HepG2 (cell line): ENCODE data around the gene CREBZF. TPM values are rescaled to one million over a fixed set of nuclear protein-coding genes. Genes with fewer than 3 reads are reported as not detected.
A peak's percentile ranks its signal among the peaks of the same experiment; 100 is the strongest.

ENCODE experiments used
- ATAC-seq: fragments of 200-7000 bp; cut with Tn5 transposase; 3 replicates; pipeline ENCODE4 v1.9.1; 2020; ENCODE audit warnings: mild to moderate bottlenecking, moderate library complexity
- BruUV-seq: library from RNA; stranded (reverse); fragments of 400-500 nt; replicated peaks from 2 replicates; lab custom pipeline; 2021; lab: Mats Ljungman, UMichigan
- CTCF ChIA-PET: fragments of 300-600 bp; formaldehyde crosslinking; extraction: SDS; loops from one replicate; lab custom pipeline; 2021; ENCODE audit warnings: low total read pairs, inconsistent platforms, low intra/inter-chr PET ratio; lab: Yijun Ruan, JAX
- POLR2A ChIA-PET: fragments of 350-600 bp; sonication (Branson Sonifier 250); formaldehyde crosslinking; loops from one replicate; lab custom pipeline; 2020; ENCODE audit warnings: antibody characterized with exemption, inconsistent platforms; lab: Yijun Ruan, JAX
- DNase-seq: peaks from one replicate; pipeline ENCODE4 v3.0.0-alpha.2; 2015; ENCODE audit warnings: low spot score
- FAIRE-seq: peaks from 3 replicates; lab custom pipeline; 2011; peaks lifted over from hg19 to GRCh38; lab: Jason Lieb, UNC
- H2AFZ ChIP-seq: one replicate; pipeline ENCODE4 v1.6.1; 2011; ENCODE audit warnings: low read length, inconsistent platforms
- H3K27ac ChIP-seq: fragments of 300-600 bp; 3 replicates; pipeline ENCODE4 v1.8.0; 2011; ENCODE audit warnings: mixed run types, mild to moderate bottlenecking, mixed read lengths, low read length, inconsistent platforms; ENCODE audit not compliant: insufficient read depth; ENCODE audit errors: extremely low read length
- H3K27me3 ChIP-seq, 2 experiments: fragments of 200-600 bp in 1 of 2; 2 replicates in 1 of 2; 3 replicates in 1 of 2; pipeline versions ENCODE4 v1.6.0 to v1.8.0; 2011; ENCODE audit warnings: low read length in 2 of 2, mild to moderate bottlenecking in 2 of 2, moderate library complexity in 2 of 2, inconsistent platforms in 1 of 2; ENCODE audit not compliant: insufficient read depth in 2 of 2, control insufficient read depth in 1 of 2
- H3K36me3 ChIP-seq, 2 experiments: fragments of 200-600 bp in 1 of 2; replicated peaks in 1 of 2; 2 replicates in 1 of 2; 3 replicates in 1 of 2; pipeline versions ENCODE4 v1.5.1 to v1.8.0; 2011; ENCODE audit warnings: low read length in 2 of 2, inconsistent platforms in 1 of 2; ENCODE audit not compliant: insufficient read depth in 2 of 2, control insufficient read depth in 1 of 2
- H3K4me1 ChIP-seq: 2 replicates; pipeline ENCODE4 v1.5.1; 2012; ENCODE audit warnings: low read length, inconsistent platforms; ENCODE audit not compliant: insufficient read depth
- H3K4me2 ChIP-seq: 2 replicates; pipeline ENCODE4 v1.6.0; 2011; ENCODE audit warnings: low read depth, low read length, inconsistent platforms
- H3K4me3 ChIP-seq, 3 experiments: fragments of 200-600 bp in 1 of 3; sonication (generic), shearing (Covaris generic) in 1 of 3; replicated peaks in 1 of 3; 2 replicates each; pipeline ENCODE4 v1.5.1; 2011 to 2016; ENCODE audit warnings: low read length in 3 of 3, inconsistent platforms in 2 of 3, low read depth in 2 of 3, mild to moderate bottlenecking in 2 of 3, control low read depth in 1 of 3, mixed read lengths in 1 of 3; ENCODE audit not compliant: insufficient read depth in 1 of 3
- H3K79me2 ChIP-seq: one replicate; pipeline ENCODE4 v1.6.1; 2011; ENCODE audit warnings: low read length, inconsistent platforms; ENCODE audit not compliant: insufficient read depth
- H3K9ac ChIP-seq: 2 replicates; pipeline ENCODE4 v1.6.0; 2011; ENCODE audit warnings: mild to moderate bottlenecking, low read depth, low read length, inconsistent platforms; ENCODE audit not compliant: insufficient read depth
- H3K9me3 ChIP-seq: 2 replicates; pipeline ENCODE4 v1.5.1; 2012; ENCODE audit warnings: mild to moderate bottlenecking, low read length
- H4K20me1 ChIP-seq: 2 replicates; pipeline ENCODE4 v1.6.0; 2011; ENCODE audit warnings: inconsistent platforms, mild to moderate bottlenecking, low read length, moderate library complexity; ENCODE audit not compliant: insufficient read depth
- CEBPB ChIP-seq: IDR thresholded peaks from 2 replicates; pipeline ENCODE4 v1.6.1; 2011; ENCODE audit warnings: low read depth, low read length, improper control_type of control experiment, borderline replicate concordance
- CTCF ChIP-seq: sonication (generic); formaldehyde crosslinking; IDR thresholded peaks from 2 replicates; pipeline ENCODE4 v1.5.0; 2020; ENCODE audit warnings: mild to moderate bottlenecking, missing genetic modification reagents, moderate library complexity
- GATAD2A ChIP-seq: IDR thresholded peaks from 2 replicates; pipeline ENCODE4 v1.6.1; 2016
- KDM5B ChIP-seq: sonication (generic); formaldehyde crosslinking; IDR thresholded peaks from 2 replicates; pipeline ENCODE4 v1.4.0; 2020; ENCODE audit warnings: missing genetic modification reagents, mild to moderate bottlenecking, borderline replicate concordance
- MAZ ChIP-seq, 2 experiments: sonication (generic) in 1 of 2; formaldehyde crosslinking in 1 of 2; IDR thresholded peaks; 2 replicates each; pipeline versions ENCODE4 v1.5.0 to v1.6.1; 2012 to 2020; ENCODE audit warnings: low read depth in 2 of 2, mild to moderate bottlenecking in 2 of 2, borderline replicate concordance in 1 of 2, improper control_type of control experiment in 1 of 2, low read length in 1 of 2, missing genetic modification reagents in 1 of 2, moderate library complexity in 1 of 2
- NFYC ChIP-seq: IDR thresholded peaks from 2 replicates; pipeline ENCODE4 v1.6.1; 2016; ENCODE audit warnings: missing genetic modification reagents, missing compliant biosample characterization
- RFX3 ChIP-seq: IDR thresholded peaks from 2 replicates; pipeline ENCODE4 v1.6.1; 2016; ENCODE audit warnings: missing biosample characterization, missing genetic modification reagents
- SRF ChIP-seq: IDR thresholded peaks from 2 replicates; pipeline ENCODE4 v1.6.1; 2011; ENCODE audit warnings: mild to moderate bottlenecking, low read depth, low read length, moderate library complexity
- ZBTB38 ChIP-seq: sonication (generic); formaldehyde crosslinking; IDR thresholded peaks from 2 replicates; pipeline ENCODE4 v1.5.1; 2020; ENCODE audit warnings: mild to moderate bottlenecking, missing genetic modification reagents
- ZHX1 ChIP-seq: sonication (generic); formaldehyde crosslinking; IDR thresholded peaks from 2 replicates; pipeline ENCODE4 v1.8.1; 2022; ENCODE audit warnings: low read depth, mild to moderate bottlenecking, missing genetic modification reagents
- ZNF775 ChIP-seq: sonication (generic); formaldehyde crosslinking; IDR thresholded peaks from 2 replicates; pipeline ENCODE4 v1.4.0; 2020; ENCODE audit warnings: missing genetic modification reagents, mild to moderate bottlenecking, moderate library complexity, borderline replicate concordance
- WGBS: methylation state at CpG from one replicate; pipeline ENCODE4 v1.1.6; 2017; ENCODE audit warnings: low lambda C conversion rate; 5-methylcytosine and 5-hydroxymethylcytosine counted together
- in situ Hi-C: cut with HindIII; loops from 2 replicates; pipeline ENCODE4 v1.10.0; 2017; ENCODE audit warnings: low pct_unique_long_range_greater_than_20kb; ENCODE audit not compliant: extremely low pct_ligation_motif_present
- intact Hi-C: fragments of 100-400 bp; cut with micrococcal nuclease; formaldehyde crosslinking; loops from one replicate; pipeline ENCODE4 v1.10.0; 2022; ENCODE audit not compliant: unreplicated experiment
- polyA plus RNA-seq, 8 experiments: library from polyadenylated mRNA; depleted of rRNA in 3 of 8; stranded (reverse) in 7 of 8; unstranded in 1 of 8; fragments of >200 nt; fragmentation: Illumina TruSeq in 4 of 8; extraction: Trizol in 4 of 8; gene quantifications; 2 replicates each; pipeline versions ENCODE4 v1.2.1 to v1.2.3, GENCODE V29; 2011 to 2016; ENCODE audit warnings: low read depth in 4 of 8, missing spikeins in 1 of 8, mixed read lengths in 1 of 8; ENCODE audit not compliant: insufficient read depth in 1 of 8
- total RNA-seq, 5 experiments: library from RNA; depleted of rRNA; stranded (reverse); fragments of >200 nt; fragmentation: Illumina TruSeq; extraction: Trizol; gene quantifications; 2 replicates each; pipeline ENCODE4 v1.2.3, GENCODE V29; 2016; ENCODE audit warnings: low read depth in 1 of 5
- TF ChIP-seq, protein P1 (sequence below): sonication (generic); formaldehyde crosslinking; IDR thresholded peaks from 2 replicates; pipeline ENCODE4 v1.4.0; 2020; ENCODE audit warnings: missing genetic modification reagents, borderline replicate concordance

Gene CREBZF
- total and polyA plus RNA-seq, 2 of the 13 experiments (the other 11 are each of a cell fraction or from before 2014, with no cell fraction given): 30.6 to 43.1 TPM

DNA sequence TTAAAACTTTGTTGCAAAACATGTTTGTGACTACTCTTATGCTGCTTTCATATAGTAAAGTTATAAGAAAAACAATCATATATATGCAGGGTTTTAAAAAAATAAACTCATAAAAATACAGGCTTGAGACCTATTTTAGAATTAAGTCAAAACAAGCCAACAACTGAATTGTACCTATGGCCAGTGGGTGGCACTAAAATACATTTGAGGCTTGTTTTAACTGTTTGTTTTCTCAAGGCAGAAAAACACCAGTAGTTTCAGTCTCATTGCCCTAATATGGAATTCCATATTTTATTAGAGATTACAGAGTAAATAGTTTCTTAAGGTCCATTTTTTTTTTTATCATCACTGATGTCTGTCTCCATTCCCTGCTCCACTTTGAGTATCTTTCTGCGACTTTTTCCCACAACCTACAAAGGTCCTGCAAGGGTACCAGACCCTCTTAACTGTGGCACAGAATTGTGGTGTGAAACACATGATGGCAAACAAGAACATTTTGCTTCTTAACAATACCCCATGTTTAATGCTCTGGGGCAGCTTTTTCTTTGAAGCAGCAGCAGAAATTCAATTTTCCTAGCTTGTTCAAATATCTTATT is 29.6 kb upstream of the CREBZF start (continued):
- peak; percentile 55 for TF ChIP-seq CTCF
- TF ChIP-seq KDM5B (CRISPR knock-in tag): no peak
- TF ChIP-seq ZHX1: no peak

- WGBS: 10% methylated on average over 10 of the region's 13 CpGs
- ATAC-seq: peak; percentile 86
- no TSS peak for BruUV-seq
- peak within 1 kb of the TSS; percentile 67 for H2AFZ ChIP-seq
- no peaks in the 10 kb centered on the region for H3K9me3 ChIP-seq
- no peaks in the 10 kb centered on the region for H3K79me2 ChIP-seq
- POLR2A ChIA-PET: interaction anchor here (1.3 to 2.1 kb wide), 3 partner anchors 21 to 58 kb away, joined by 5 to 11 read pairs (median 6); partner anchors contain the start of genes CREBZF, TMEM126A and TMEM126B
- H3K4me1 ChIP-seq: peaks cover 33% of the 10 kb centered on the region; the same call in 1 of the 2 replicates
- FAIRE-seq: no peak
- H3K4me3 ChIP-seq: peak within 1 kb of the TSS; percentile 20 to 69 (median 44); a peak in 5 of 6 replicates
- CTCF ChIA-PET: no interaction called here
- in situ Hi-C loops: no loop called here
- intact Hi-C loops: no loop called here
- H3K27me3 ChIP-seq: 0 out of 5 replicates have a peak, but pooled peaks cover 0 to 10% of the 10 kb centered on the region in 2 experiments
- DNase-seq: peak; percentile 68
- H3K9ac ChIP-seq: peak within 1 kb of the TSS; percentile 14
- no peaks in the 10 kb centered on the region for H4K20me1 ChIP-seq
- no peaks in the 10 kb centered on the region for H3K36me3 ChIP-seq
- H3K27ac ChIP-seq: no peak within 1 kb of the TSS
- H3K4me2 ChIP-seq: peak within 1 kb of the TSS; percentile 92
- TF ChIP-seq RFX3 (peak; percentile 65), GATAD2A (CRISPR knock-in tag) (no peak), ZBTB38 (0 out of 2 replicates have a peak, but pooled peaks have one; percentile 20), SRF (no peak), MAZ (IDR thresholded peaks at IDR 0.05; ENCODE audit: borderline replicate concordance, low read depth, low read length) (no peak), MAZ (CRISPR knock-in tag; IDR thresholded peaks at IDR 0.05; ENCODE audit: low read depth) (no peak), CEBPB (peak; percentile 18; the same call in 1 of the 2 replicates), NFYC (CRISPR knock-in tag) (peak; percentile 69), ZNF775 (CRISPR knock-in tag) (no peak)
- TF ChIP-seq, protein P1, sequence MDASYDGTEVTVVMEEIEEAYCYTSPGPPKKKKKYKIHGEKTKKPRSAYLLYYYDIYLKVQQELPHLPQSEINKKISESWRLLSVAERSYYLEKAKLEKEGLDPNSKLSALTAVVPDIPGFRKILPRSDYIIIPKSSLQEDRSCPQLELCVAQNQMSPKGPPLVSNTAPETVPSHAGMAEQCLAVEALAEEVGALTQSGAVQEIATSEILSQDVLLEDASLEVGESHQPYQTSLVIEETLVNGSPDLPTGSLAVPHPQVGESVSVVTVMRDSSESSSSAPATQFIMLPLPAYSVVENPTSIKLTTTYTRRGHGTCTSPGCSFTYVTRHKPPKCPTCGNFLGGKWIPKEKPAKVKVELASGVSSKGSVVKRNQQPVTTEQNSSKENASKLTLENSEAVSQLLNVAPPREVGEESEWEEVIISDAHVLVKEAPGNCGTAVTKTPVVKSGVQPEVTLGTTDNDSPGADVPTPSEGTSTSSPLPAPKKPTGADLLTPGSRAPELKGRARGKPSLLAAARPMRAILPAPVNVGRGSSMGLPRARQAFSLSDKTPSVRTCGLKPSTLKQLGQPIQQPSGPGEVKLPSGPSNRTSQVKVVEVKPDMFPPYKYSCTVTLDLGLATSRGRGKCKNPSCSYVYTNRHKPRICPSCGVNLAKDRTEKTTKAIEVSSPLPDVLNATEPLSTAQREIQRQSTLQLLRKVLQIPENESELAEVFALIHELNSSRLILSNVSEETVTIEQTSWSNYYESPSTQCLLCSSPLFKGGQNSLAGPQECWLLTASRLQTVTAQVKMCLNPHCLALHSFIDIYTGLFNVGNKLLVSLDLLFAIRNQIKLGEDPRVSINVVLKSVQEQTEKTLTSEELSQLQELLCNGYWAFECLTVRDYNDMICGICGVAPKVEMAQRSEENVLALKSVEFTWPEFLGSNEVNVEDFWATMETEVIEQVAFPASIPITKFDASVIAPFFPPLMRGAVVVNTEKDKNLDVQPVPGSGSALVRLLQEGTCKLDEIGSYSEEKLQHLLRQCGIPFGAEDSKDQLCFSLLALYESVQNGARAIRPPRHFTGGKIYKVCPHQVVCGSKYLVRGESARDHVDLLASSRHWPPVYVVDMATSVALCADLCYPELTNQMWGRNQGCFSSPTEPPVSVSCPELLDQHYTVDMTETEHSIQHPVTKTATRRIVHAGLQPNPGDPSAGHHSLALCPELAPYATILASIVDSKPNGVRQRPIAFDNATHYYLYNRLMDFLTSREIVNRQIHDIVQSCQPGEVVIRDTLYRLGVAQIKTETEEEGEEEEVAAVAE (CRISPR knock-in tag): peak; percentile 99
Measured at GRCh38 chr11:85685820-85686459, 21.0 kb upstream of the CREBZF start, which contains the start of gene CCDC89. TSS of gene CCDC89 (minus strand) at chr11:85686195. CDS start at chr11:85686130, 65 bp downstream.
